Measurements from ENCODE around the gene PCBP1. TPM values are rescaled to one million over a fixed set of nuclear protein-coding genes. Genes with fewer than 3 reads are reported as not detected.
"Not testable (repeated sequence)": the region's sequence is repeated elsewhere in the genome, so short reads cannot be mapped to it uniquely, and the experiment has no call there.

PCBP1 gene
- total RNA-seq, 1 donor from 2014 or later = 308 TPM

DNA sequence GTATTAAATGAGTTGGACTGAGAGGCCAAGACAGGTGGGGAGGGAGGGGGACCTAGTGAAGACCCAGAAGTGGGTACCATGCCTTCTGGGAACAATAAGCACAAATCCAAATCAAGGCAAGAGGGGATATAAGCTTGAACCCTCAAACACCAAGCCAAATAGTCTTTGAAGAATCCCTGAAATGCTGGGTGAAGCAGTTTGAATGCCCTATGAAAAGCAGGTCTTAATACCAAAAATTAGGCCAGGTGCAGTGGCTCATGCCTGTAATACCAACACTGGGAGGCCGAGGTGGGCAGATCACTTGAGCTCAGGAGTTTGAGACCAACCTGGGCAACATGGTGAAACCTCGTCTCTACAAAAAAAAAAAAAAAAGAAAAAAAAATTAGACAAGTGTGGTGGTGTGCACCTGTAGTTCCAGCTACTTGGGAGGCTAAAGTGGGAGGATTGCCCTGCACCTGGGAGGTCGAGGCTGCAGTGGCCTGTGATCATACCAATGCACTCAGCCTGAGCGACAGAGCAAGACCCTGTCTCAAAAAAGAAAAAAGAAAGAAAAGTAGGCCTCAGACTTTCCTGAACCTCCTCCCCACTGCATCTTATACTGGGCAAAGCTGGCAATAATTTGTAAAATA lies 3.5 kb downstream of the PCBP1 start:
- TF ChIP-seq, protein P1, sequence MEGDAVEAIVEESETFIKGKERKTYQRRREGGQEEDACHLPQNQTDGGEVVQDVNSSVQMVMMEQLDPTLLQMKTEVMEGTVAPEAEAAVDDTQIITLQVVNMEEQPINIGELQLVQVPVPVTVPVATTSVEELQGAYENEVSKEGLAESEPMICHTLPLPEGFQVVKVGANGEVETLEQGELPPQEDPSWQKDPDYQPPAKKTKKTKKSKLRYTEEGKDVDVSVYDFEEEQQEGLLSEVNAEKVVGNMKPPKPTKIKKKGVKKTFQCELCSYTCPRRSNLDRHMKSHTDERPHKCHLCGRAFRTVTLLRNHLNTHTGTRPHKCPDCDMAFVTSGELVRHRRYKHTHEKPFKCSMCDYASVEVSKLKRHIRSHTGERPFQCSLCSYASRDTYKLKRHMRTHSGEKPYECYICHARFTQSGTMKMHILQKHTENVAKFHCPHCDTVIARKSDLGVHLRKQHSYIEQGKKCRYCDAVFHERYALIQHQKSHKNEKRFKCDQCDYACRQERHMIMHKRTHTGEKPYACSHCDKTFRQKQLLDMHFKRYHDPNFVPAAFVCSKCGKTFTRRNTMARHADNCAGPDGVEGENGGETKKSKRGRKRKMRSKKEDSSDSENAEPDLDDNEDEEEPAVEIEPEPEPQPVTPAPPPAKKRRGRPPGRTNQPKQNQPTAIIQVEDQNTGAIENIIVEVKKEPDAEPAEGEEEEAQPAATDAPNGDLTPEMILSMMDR (IDR thresholded peaks at IDR 0.05) = no peak

DNA sequence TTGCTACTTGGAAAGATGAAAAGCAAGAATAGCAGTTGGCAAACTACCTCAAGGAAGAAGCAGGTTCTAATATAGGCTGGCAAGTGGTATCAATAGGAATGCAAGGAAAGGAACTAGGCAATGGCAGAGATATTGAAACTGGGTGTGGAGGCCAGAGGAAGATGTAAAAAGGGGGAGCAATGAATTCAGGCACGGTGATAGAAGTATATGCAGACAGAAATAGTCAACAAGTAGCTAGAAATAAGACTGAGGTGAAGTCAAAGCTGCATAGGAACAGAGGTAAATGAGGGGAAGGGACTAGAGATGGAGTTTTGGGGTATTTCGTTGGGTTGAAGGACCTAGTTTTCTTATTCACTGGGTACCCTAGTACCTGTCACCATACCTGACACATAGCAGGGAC lies 4.1 kb downstream of the PCBP1 start:
- intact Hi-C loops (cut with DNase I) = no loop called here
- Histone ChIP-seq H3K36me3 (peaks cover 6% of the 10 kb centered on the region), H3K4me1 (peaks cover 46% of the 10 kb centered on the region)

More for the DNA sequence above, 3.5 kb downstream of the PCBP1 start:
- Histone ChIP-seq H3K9me3 (no peaks in the 10 kb centered on the region), H3K27ac (no peak overlapping the region), H3K36me3 (peaks cover 6% of the 10 kb centered on the region), H3K27me3 (ENCODE audit: low read depth) (no peaks in the 10 kb centered on the region), H3K4me1 (peaks cover 42% of the 10 kb centered on the region), H3K4me3 (no peak overlapping the region)
- no peak for DNase-seq
- intact Hi-C loops (cut with DNase I) = no loop called here
- no peak for ATAC-seq

DNA sequence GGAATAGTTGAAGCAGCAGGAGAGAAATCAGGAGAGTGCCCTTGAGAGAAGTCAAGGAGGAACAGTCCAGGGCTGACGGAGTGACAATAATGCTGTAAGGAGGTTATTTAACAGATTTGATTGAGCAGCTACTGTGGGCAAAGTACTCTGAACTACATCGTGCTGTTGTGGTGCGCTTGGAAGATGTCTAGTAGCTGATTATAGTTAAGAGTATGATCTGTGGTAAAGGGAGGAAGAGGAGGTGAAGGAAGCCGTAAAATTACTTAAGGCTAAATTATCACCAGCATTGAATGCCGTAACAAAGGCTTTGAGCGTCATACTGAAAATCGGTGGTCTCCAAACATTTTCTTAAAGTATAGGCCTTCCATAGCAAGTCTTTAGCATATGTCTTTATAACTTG lies 4.5 kb downstream of the PCBP1 start:
- TF ChIP-seq, protein P1 (IDR thresholded peaks at IDR 0.05) = no peak
- intact Hi-C loops (cut with DNase I) = no loop called here
- DNase-seq (no peak), ATAC-seq (no peak)
- peak overlapping the region; percentile 4 for H3K27ac ChIP-seq
- peaks cover 47% of the 10 kb centered on the region for H3K4me1 ChIP-seq
- H3K36me3 ChIP-seq = peaks cover 6% of the 10 kb centered on the region
- no peaks in the 10 kb centered on the region for H3K27me3 ChIP-seq (ENCODE audit: low read depth)
- H3K4me3 ChIP-seq = no peak overlapping the region
- H3K9me3 ChIP-seq = no peaks in the 10 kb centered on the region

More for the DNA sequence above, 4.1 kb downstream of the PCBP1 start:
- H3K27me3 ChIP-seq (ENCODE audit: low read depth) = no peaks in the 10 kb centered on the region
- peak overlapping the region; percentile 4 for H3K27ac ChIP-seq
- no peak for DNase-seq
- TF ChIP-seq, protein P1 (IDR thresholded peaks at IDR 0.05) = no peak
- no peak for ATAC-seq
- H3K4me3 ChIP-seq = no peak overlapping the region
- H3K9me3 ChIP-seq = no peaks in the 10 kb centered on the region

DNA sequence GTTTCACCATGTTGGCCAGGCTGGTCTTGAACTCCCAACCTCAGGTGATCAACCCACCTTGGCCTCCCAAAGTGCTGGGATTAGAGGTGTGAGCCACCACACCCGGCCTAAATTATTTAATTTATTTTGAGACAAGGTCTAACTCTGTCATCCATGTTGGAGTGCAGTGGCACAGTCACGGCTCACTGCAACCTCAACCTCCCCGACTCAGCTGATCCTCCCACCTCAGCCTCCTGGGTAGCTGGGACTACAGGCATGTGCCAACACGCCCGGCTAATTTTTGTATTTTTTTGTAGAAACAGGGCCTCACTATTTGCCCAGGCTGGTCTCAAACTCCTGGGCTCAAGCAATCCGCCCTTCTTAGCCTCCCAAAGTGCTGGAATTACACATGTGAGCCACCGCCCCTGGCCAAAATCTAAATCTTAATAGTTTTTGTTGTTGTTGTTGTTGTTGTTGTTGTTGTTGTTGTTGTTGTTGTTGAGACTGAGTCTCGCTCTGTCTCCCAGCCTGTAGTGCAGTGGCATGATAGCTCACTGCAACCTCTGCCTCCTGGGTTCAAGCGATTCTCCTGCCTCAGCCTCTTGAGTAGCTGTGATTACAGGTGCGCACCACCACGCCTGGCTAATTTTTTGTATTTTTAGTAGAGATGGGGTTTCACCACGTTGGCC lies 5.4 kb downstream of the PCBP1 start:
- H3K27ac ChIP-seq; DNase-seq; H3K4me3 ChIP-seq; ATAC-seq; H3K27me3 ChIP-seq (ENCODE audit: low read depth); intact Hi-C loops (cut with DNase I); H3K36me3 ChIP-seq; H3K9me3 ChIP-seq: not testable (repeated sequence)
- H3K4me1 ChIP-seq = peaks cover 47% of the 10 kb centered on the region

DNA sequence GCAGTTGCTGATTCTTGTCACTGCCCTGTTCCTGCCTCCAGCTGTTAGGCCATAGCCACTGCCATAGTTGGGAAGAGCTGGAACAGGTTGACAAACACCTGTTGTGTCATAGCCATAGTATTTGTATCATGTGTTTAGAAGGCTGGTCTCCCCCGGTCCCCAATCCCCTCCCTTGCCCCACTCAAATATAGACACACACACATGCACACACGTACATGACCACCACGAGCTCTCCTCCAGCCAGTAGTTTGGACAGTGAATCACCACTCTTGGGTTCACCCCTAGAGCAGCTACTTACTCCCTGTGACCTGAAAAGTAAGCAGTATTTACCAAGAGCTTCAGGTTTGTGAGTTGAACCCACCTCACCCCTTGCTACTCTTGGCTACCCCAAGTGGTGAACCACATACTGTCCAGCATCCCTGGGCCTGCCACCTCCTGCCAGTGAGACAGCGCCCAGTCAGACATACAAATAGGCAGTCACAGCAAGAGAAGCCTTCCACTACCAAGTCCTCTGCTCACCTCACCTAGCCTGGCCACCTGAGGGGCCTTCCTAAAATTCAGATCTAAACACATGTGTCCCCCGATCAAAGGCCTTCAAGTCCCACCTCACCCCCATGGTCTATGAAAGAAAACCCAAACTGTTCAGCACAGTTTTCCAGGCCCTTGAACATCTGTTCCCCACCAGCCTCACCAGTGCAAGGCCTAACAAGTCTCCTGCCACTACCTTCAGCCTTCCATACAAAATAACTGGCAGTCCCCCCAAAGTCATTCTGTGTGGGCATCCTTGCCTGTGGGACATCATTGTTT lies 7.1 kb downstream of the PCBP1 start:
- TF ChIP-seq, protein P1 (IDR thresholded peaks at IDR 0.05) = no peak
- ATAC-seq (peak; percentile 22 to 24), DNase-seq (no peak)
- intact Hi-C loops (cut with DNase I) = no loop called here
- Histone ChIP-seq H3K9me3 (no peaks in the 10 kb centered on the region), H3K36me3 (peaks cover 6% of the 10 kb centered on the region), H3K4me1 (peaks cover 41% of the 10 kb centered on the region), H3K27ac (peak overlapping the region; percentile 94), H3K4me3 (peak overlapping the region; percentile 24), H3K27me3 (ENCODE audit: low read depth) (no peaks in the 10 kb centered on the region)
